ENCODE results near the gene TDRD1.

TDRD1 gene

DNA sequence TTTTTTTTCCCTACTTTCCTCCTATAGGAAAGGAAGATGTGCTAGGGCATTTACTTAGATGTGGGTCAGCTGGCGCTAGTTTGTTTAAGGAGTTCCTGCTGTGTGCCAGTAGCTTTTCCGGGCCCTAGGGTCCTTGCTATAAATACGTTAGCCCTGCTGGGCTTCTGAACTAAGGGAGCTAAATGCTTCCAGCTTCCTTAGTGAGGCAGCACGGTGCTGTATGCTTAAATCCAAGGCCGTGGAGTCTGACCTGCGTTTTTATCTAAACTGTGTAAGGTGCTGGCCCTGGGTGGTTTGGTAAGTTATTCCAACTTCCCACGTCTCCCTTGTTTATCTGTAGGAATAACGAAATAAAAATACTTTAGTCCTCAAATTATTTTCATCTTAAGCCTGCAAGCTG lies 594 bp downstream of the TDRD1 start:
- no peak for DNase-seq

DNA sequence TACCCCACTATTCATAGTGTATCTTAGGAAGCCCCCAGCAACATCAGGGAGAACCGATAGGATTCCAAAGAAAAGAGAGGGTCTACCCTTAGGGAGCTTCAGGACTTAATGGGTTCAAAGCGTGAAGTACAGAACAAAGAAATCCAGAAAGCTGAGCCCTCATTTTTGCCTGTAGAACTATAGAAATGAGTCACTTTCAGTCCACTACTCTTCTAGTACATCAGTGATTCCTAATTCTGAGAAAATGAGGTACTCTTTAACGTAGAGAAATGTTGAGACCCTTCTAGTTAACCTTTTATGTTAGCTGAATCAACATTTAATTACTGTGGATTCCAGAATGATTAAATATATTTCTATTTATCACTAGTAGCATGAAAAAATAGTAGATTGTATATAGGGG lies 1.8 kb downstream of the TDRD1 start:
- no peak for DNase-seq

DNA sequence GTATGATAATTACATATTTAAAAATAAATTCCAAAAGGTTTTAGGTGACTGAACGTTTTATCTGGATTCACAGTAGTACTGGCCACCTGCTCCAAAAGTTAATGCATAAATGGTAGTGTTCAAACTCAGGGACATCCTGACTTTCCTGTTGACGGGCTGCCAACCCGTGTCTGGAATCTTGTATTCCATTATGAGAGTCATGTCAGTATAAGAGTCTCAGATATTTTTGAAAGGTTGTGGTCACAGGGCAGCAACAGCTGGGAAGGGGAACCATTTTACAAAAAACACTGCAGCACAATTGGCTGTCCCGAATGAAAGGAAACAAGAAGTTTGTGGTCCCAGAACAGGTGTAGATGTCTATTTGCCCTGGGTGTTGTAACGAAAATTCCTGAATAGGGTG lies 2.8 kb downstream of the TDRD1 start:
- no peak for DNase-seq

DNA sequence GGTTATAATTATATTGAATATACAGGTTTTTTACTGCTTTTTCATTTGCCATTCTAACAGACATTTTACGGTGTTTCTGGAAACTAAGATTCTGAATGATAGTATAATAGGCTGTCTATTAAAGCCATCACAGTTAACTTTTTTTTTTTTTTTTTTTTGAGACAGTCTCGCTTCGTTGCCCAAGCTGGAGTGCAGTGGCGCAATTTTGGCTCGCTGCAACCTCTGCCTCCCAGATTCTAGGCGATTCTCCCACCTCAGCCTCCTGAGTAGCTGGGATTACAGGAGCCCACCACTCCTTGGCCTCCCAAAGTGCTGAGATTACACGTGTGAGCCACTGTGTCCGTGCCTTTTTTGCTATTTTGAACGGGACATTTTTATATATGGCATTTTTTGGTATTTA lies 4.4 kb downstream of the TDRD1 start:
- no peak for DNase-seq

DNA sequence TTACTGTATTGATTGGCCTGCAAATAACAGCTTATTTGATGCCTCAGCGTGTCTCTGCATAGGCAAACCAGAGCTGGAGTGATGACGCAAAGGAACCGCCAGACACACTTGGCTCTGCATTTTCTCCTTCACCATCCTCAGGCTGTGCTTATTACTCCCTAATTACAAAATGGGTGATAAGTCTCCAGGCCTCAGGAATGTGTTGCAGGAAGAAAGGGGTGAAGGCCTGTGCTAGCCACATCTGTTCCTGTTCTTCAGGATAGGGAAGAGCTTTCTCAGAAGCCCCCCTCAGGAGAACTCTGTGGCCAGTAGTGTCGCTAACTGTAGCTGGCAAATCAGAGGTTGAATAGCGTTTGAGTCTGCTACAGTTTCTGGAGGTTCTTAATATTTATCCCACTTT lies 5.1 kb downstream of the TDRD1 start:
- DNase-seq = no peak

DNA sequence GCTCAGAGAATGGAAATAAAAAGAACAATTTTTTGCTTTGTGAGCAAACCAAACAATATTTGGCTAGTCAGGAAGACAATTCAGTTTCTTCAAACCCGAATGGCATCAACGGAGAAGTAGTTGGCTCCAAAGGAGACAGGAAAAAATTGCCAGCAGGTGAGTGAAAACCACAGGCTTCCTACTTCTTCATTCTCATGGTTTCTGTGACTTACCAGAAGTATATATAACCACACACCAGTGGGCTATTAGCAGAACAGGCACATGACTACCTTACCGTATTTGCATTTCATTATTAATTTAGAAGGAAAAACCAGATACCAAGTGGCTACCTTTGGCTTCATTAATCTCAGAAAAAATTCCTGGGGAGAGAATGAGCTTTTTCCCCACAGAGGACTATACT lies 8.8 kb downstream of the TDRD1 start:
- DNase-seq = no peak

DNA sequence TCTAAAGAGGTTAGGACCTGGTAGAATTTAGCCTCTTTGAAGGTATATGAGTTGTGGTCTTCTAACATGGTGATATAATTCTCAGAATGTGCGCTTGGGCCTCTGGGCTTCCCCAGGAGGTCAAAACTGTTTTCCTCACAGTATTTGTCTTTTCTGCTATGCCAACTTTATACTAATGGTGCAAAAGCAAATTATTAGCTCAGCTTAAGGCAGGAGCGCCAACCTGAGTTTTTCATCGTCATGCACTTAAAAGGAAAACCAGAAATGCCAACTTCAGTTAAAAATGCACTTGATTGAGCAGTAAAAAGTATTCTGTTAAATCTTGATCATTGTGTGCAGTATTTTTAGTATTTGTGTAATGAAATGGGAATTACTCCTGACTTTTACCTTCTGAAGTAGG lies 9.7 kb downstream of the TDRD1 start:
- DNase-seq = no peak

DNA sequence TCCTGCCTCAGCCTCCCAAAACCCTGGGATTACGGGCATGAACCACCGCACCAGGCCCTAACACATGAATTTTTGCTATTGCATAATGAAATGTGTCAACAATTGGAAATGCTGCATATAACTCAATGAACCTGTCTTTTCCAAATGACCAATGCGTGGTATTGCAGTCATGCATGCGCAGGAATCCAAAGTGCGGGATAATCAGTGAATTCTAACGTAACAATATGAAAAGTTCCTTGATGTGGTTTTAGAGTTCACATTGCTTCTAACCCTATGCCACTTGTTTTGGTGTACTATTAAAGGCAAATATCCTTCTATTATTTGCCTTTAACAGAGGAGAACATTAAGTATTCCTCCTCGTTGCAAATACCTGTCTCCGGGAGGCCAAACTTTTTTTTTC lies 10.5 kb downstream of the TDRD1 start:
- DNase-seq = no peak

DNA sequence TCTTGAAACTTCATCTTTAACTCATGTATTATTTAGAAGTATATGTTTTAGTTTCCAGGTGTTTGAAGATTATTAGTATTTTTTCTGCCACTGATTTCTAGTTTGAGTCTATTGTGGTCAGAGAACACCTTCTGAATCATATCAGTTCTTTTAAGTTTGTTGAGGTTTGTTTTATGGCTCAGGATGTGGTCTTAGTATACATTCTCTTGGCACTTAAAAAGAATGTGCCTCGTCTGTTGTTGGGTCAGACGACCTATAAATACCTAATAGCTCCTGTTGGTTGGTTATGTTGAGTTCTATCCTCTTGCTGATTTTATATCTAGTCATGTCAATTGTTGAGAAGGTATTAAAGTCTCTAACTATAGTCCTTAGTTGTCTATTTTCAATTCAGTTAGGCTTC lies 15.9 kb downstream of the TDRD1 start:
- DNase-seq = no peak

DNA sequence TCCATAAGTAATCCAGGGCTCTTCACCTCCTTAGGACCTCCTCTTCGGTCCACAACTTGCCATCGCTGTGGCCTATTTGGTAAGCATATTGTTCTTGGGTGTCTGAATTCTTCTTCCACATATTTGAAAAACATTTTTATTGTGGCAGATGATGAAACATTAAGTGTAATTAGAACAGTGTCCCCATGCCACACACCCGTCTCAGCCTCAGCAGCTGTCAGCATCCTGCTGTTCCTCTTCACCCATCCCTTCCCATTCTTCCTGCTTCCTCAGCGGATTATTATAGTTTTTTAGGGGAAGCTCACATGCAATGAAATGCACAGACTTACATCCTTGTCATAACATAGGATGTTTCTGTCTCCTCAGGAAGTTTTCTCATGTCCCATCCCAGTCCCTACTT lies 20.1 kb downstream of the TDRD1 start:
- no peak for DNase-seq

DNA sequence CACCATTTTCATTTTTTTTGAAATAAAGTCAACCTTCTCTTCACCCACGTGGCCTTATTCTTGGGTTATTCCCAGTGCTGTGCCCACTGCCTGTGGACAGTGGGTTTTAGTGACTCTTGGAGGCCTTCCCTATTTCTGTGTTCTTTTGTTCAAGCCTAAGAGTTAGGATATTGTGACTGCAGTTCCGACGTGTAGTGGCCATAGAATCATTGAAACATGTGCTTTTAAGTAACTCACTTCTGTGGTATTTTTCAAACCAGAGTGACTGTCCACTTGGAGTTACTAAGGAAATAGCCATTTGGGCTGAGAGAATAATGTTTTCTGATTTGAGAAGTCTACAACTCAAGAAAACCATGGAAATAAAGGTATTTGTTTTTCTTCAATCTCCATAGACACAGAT lies 23.7 kb downstream of the TDRD1 start:
- no peak for DNase-seq

DNA sequence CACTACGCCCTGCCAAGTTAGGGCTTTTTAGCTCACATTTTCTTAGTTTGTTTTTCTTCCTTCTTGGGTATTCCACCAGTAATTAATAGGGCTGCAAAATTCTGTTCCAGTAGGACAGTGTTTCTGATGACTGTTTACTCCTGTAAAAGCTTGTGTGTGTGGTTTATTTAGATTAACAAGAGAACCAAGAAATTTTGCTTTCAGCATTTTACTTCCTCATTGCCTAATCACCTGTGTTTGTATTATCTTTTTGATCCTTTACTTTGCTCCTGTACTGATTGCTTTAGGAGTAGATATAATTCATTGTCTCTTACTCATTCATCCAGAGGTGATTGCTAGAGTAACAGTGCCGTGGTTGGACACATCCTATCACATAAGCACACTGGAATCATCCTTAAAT lies 27.7 kb downstream of the TDRD1 start:
- no peak for DNase-seq

DNA sequence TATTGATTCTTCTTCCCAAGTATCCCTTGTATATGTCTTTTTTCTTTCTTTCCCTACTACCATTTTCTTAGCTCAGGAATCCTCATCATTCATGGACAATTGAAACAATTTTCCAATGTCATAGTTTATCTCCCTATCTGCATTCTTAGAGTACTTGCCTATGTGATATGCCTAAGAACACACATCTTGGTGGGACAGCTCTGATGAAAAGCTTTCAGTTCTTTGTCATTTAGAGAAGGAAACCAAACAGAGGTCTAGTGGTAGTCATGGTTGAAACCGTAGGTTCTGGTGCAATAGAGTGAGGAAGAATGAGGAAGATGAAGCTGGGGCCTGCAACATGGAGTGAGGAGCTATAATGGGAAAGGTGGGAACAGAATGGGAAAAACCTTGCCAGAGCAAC lies 28.2 kb downstream of the TDRD1 start:
- DNase-seq = no peak

DNA sequence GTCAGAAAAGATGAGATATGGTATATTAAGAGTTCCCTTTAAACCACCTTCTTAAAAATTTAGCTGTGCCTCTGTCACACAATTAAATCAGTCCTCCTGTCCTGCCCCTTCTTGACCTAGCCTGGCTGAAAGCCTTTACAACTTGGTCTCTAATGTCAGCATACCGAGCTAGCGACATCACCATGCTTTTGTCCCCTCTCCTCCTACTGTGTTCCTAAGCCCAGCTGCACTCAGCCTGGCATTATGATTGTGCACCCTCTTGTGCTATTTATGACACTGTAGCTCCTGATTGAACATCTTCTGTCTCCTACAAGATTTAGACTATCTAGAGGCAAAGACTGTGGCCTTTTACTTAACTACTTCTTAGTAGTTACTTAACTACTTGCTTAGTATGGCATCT lies 29.2 kb downstream of the TDRD1 start:
- no peak for DNase-seq

DNA sequence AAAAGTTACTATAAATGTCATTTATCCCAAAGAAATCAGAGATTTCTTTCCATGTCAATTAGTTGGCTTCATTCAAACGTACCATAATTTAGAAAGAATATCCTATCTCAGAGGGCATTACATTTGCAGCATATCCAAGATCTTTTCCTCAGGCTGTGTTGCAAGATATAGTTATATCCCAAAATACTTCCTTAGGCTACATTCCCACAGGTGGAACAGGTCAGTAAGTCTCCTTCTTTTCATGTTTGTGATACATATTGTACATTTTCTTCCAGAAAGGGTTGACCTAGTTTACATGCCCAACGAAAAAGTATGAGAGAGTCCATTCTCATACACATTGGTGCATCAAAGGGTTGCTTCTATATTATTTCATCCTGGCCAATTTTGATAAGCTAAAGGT lies 33.0 kb downstream of the TDRD1 start:
- no peak for DNase-seq

DNA sequence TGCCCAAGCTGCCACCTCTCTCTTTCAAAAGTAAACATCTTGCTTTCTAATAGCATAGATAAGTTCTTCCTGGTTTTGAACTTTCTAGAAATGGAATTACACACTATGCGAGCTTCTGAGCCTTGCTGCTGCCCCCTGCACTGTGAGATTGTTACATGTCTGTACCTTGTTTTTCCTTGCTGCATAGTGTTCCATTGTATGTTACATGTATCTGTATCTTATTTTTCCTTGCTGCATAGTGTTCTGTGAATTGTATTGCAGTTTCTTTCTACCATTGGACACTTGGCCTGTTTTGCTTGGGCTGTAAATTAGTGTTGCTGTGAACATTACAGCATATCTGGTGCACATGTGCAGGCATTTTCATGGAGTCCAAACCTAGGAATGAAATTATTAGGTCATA lies 35.9 kb downstream of the TDRD1 start:
- no peak for DNase-seq

DNA sequence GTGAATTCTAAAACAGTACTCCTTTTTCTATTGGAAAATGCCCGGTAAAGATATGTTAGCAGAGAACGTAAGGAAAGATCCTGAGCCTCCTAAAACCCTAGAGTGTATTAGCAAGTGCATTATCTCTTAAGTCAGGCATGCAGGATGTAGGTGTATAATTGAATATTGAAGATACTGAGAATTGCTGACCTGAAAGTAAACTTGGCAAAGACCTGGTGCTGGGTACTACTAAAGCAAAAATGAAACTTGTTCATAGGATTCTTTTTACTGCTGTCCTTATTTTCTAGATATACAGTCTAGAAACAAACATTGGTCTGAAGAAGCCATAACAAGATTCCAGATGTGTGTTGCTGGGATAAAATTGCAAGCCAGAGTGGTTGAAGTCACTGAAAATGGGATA lies 41.1 kb downstream of the TDRD1 start:
- DNase-seq = no peak

DNA sequence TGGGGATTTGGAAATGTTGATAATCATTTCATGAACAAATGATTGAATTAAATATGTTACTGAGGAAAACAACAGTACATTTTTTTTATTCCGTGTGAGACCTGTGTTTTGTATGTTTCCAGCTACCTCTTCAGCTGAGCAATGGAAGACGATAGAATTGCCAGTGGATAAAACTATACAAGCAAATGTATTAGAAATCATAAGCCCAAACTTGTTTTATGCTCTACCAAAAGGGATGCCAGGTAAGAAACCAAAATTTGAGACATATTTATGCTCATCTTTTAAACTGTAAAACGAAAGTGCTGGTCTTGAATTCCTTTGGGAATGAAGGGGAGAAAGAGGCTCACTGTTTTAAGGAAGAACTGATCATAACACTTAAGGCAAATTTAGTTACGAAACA lies 42.1 kb downstream of the TDRD1 start:
- no peak for DNase-seq

DNA sequence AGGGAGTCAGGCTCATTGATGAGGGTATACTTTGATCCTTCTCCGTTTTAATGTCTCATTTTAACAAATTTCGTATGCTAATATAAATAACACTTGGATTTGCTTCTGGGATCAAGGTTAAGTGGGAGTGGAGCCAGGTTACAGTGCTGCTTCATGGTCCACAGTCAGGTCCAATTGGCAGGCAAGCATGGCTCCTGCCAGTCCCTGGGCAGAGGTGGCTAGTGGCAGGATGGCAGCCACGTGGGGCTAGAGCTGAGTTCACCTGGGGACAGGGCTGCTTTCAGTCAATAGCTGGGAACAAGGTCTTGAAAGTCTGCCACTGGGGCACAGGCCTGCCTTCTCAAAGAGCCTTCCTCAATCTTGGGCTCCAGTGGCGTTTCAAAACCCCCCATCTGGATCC lies 43.9 kb downstream of the TDRD1 start:
- no peak for DNase-seq

DNA sequence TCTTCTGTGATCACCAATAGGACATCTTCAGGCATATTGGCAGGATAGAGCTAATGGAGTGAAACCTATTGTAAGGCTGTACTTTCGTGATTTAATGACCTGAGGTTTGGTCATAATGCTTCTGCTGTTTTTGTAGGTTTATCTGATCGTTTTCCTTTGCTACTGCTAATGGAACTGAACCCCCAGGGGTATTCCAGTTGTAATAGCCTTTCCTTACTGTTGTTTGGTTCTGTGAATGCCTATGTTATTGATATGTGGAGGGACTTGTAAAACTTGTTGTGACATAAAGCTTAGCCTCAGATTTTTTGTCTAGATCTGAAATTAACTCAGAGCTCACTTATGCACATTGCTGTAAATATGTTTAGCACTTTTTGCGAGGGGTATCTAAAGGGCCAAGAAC lies 49.0 kb downstream of the TDRD1 start:
- DNase-seq = no peak

DNA sequence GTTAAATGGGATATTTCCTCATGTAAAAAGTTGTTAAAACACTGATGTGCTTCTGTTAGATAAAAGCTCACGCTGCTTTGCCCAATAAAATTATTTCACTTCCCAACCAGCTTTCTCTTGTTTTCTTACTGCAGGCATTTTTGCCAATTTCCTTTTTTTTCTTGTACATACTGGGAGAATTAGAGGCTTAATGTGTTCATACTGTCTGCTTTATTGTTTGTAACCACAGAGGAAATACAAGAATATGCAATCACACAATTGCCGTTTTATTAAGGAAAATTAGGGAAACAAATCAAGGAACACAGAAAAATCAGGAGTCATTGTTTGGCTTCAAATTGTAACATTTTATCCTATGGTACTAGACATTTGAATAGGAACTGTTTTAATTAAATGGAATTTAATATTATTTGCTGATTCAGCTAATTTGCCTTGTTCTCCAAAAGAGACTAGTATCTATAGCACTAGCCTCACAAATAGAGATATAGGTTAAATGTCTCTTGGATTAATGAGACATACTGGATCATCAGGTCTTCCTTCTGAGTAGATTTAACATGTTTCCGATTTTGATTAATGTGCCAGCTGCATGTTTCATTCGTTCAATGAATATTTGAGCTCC lies 53.5 kb downstream of the TDRD1 start:
- no peak for DNase-seq

DNA sequence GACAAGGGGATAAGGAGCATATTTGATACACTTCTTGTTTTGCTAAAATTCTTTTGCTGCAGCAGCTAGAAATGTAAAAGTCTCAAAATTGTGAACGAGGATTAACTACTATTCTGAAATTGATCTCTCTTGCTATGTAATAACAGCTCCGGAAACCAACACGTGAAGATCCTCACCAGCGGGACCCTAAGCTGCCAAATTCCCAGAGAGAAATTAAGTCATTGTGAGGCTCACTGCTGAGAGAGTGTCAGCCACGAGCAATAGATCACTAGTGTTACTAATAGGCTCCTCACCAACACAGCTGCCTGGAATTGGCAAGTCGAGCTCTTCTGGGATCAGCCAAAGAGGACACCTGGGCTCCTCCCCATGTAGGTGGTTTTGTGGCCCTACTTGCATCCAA lies 54.3 kb downstream of the TDRD1 start:
- no peak for DNase-seq

DNA sequence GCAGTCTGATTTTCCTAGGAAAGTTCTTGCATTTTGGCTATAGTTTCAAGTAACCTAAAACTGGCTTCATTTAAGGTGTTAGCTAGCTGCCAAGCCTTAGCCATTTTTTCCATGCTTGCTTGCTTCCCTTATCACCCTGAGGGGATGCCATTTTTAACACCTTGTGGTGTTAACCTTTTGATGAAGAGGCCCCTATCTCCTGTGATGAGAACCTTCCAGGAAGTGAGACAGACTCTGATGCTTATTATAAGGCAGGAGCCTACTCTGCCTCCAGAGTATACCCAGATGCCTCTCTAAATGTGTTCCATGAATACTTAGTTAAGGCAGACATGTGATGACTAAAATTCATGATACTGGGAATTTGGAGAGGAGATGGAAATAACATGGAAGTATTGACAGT lies 55.0 kb downstream of the TDRD1 start:
- no peak for DNase-seq

DNA sequence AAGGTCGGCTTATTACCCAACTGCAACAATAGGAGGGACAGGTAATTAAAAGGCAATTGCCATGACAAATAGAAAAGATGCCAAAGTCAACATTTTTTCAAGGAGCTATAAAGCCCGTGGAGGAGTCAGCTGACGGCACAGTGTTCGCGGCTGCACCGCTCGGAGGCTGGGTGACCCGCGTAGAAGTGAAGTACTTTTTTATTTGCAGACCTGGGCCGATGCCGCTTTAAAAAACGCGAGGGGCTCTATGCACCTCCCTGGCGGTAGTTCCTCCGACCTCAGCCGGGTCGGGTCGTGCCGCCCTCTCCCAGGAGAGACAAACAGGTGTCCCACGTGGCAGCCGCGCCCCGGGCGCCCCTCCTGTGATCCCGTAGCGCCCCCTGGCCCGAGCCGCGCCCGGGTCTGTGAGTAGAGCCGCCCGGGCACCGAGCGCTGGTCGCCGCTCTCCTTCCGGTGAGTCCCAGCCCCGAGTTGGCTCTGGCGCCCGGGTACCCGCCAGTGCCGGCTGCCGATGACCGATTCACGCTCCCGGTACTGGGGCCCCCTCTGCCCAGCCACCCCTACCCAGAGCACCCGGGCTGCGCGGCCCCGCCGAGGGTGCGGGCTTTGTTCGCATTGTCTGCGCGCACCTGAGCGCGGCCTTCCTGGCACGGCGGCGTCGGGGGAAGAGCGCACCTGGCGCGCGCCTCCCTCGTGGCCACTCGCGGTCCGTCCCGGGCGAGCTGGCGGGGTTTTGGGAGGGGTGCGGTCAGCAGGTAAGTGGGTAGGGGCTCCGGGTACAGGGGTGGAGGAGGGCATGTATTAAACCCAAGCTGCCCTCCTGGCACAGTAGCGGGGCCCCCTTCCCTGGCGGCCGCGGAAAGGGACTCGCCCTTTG lies 60.2 kb downstream of the TDRD1 start, which contains the start of gene VWA2:
Gene VWA2 (plus strand): TSS at position 138 of the 877 bp plus-strand sequence. CDS start 9,460 bp downstream, outside the sequence.
- DNase-seq = peak; percentile 10

DNA sequence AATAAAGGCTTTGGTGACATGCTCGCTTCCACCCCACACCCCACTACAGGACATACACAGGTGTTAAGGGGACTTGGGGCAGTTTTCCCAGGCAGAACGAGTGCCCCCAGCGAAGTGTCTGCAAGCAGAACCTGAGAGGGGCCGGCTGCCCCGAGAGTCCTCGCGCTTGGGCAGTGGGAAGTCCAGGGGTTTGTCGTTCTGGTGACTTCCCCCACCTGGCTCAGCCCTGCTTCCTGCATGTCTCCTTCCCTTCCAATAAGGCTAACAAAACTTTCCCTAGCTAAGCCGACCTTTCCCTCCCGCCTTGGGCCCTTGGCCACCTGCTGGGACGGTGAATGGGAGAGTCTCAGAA lies 60.8 kb downstream of the TDRD1 start:
- no peak for DNase-seq

Data from CD4-positive, alpha-beta T cell treated with Interleukin-12 subunit alpha and Interleukin-12 subunit beta, for 1 hour (primary cell).